Measurements from ENCODE around the gene CCDC30.

Gene CCDC30

DNA sequence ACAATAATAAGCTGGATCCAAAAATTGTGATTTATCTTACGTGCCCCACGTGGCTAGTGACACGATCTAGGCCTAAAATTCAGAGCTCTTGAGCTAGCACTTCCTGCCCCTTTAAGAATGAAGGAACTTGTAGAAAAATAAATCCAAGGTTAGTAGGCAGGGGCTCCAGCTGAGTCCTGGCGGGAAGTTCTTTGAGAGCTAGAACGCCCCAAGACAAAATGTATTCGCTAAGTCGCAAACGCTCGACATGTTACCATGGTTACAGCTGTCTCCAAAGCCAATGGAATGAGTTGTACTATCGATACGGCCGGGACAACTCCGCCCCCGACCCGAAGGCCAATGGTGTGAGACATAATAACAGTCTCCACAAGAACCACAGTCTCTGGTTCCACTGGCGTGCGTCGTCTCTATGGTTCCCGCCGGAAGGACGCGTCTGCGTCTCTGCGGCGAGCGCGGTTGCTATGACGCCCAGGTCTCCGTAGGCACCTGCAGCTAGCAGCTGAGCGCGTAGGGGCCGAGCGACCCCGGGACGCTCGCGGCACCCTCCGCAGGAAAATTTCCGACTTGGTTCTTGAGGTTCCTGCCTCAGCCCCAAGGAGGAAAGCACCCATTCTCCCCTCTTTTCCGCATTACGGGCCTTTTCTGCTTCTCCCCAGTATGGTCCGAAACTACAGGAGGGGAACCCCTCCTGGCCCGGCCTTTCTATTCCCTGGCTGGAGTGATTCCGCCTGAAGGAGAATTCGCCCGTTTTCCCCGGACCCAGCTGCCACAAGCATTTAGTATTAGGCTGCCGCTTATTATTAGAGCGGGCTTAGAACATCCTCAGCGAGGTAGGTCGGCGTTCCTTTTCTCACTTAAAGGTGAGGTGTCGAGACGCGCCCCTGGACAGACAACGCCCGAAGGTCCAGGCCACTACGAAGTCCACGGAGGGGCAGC, at the start of gene CCDC30:
CCDC30 (plus strand) TSS at position 459 of the 936 bp plus-strand sequence. CDS start 17,266 bp downstream, outside the sequence.
- peak; percentile 85 to 95 for DNase-seq (ENCODE audit: low read depth in 2 of 2)

GRCh38 chr1:42414551-42415496, 48.3 kb upstream of the CCDC30 start:
- no peak for DNase-seq (ENCODE audit: low read depth in 2 of 2)

- DNase-seq (ENCODE audit: low read depth in 2 of 2) = no peak
Measured at GRCh38 chr1:42417166-42417565, 45.9 kb upstream of the CCDC30 start.

DNA sequence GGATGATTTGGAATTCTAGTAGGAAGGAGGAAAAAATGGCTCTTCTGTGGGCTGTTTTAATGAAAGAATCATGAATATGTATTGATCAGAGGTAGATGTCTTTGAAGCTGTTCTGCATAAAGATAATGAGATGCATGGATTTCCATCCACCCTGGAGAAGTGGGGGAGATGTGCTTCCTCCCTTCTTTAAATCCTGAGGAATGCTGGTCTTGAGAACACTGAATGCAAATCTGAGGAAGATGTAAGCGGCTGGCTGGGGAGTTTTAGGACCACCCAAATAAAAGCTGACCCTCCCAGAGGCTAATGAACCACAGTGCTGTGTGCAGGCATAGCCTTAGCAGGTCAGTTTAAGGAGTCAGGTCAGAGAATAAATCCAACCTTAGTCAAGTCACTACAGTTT, 44.6 kb upstream of the CCDC30 start:
- no peak for DNase-seq (ENCODE audit: low read depth in 2 of 2)

GRCh38 chr1:42419126-42419821, 43.8 kb upstream of the CCDC30 start:
- DNase-seq (ENCODE audit: low read depth in 2 of 2) = no peak

DNA sequence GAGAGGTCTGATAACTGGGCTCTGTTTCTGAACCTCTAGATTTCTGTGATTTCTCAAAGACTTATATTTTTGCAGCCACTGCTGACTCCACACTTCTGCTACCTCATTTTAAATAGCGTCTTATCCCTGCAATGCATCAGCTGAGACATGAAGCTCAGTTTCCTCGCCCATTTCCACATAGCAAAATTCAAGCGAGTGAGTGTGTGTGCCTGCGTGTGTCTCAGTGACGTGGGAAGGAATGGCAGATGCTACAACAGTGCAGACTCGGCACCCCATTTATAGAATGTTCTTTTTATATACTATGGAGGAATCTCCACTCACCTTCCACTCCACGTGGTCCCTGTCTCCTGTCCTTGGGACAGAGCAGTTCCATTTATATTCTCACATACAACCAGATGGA, 43.0 kb upstream of the CCDC30 start:
- DNase-seq (ENCODE audit: low read depth in 2 of 2) = no peak

GRCh38 chr1:42420911-42421585, 42.0 kb upstream of the CCDC30 start:
- DNase-seq (ENCODE audit: low read depth in 2 of 2) = no peak

DNA sequence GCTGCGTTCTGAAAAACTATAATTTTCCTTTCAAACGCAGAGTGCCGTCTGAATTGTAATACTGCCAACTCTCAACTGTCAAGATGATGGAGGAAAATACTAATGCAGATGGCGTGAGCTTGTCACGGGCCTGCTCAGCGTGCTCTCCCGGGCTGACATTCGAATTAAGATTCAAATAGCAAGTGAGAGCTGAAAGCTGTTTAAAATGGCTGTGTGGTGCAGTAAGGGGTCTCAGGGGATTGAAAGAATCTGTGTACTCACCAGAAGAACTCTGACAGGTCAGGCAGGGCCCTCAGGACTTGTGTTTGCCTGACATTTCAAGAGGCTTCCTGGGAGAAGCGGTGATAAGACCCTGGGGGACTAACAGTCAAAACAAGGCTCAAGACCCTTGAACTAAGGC, 40.3 kb upstream of the CCDC30 start:
- DNase-seq (ENCODE audit: low read depth in 2 of 2) = no peak

DNA sequence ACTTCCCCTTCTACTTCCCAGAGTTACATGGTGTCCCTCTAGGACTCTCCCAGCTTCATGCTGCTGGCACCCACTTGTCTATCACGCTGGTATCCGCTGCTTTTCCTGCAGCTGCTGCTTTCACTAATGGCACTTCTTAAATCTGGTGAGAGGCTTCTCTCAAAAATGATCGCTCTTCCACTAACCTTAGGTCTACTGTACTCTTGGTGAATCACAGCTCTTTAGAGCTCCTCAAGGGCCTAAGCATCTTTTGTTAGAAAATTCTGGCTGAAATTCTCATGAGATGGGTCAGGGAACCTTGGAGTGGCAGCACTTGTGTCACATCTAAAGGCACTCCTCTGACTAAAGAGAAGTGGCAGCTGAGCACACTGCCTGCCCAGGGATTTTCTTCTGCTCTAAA, 39.4 kb upstream of the CCDC30 start:
- DNase-seq (ENCODE audit: low read depth in 2 of 2) = no peak

DNA sequence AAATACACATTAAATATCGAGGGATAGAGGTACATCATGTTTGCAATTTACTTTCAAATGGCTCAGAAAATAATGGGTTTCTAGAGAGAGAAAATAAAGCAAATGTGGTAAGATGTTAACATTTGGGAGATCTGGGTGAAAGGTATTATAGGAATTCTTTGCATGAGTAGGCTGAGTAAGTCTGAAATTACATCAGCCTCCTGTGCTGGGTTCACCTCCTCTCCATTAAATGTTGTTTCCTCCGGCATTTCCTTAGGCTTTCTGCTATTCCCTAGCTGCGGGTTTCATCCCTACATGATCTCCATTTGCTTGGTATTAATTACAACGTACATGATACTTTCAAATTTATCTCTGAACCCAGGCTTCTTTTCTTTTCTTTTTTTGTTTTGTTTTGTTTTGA, 38.9 kb upstream of the CCDC30 start:
- DNase-seq (ENCODE audit: low read depth in 2 of 2) = no peak

DNA sequence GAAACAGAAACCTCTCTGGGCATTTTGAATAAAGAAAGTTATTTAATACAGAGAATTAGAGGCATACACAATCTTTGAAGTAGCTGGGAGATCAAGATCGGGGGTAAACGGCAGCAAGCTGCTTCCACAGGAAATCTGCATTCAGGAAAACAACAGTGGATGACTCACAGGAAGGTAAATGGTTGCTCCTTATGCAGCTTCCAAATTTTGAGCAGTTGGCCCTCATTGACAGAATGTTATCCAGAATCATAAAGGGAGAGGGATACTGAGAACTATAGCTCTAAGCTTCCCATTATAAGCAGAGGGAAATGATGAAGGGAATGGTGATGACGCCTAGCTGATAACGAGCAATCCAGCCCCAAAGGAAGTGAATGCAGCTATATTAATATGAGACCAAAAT, 35.8 kb upstream of the CCDC30 start:
- DNase-seq (ENCODE audit: low read depth in 2 of 2) = no peak

DNA sequence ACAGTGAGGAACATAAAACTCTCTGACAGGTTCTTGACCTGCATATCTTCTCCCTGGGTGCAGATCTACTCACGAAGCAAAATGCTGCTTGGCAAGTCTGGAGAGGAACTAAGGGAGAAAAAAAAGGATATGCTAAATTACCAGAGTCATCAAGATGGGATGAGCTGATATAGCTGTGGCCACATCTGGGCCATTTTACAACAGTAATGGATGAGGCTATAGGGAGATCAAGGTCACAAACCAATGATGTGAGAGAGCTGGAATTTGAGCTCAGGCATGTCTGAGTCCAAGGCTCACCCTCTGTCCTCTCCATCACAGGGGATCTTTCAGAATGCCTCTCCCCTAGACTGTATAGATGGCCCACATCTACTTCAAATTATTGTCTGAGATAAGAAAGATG, 33.5 kb upstream of the CCDC30 start:
- DNase-seq (ENCODE audit: low read depth in 2 of 2) = no peak

- DNase-seq (ENCODE audit: low read depth in 2 of 2) = no peak
Measured at GRCh38 chr1:42430286-42431135, 32.6 kb upstream of the CCDC30 start.

GRCh38 chr1:42431514-42431913, 31.6 kb upstream of the CCDC30 start:
- DNase-seq (ENCODE audit: low read depth in 2 of 2) = no peak

GRCh38 chr1:42432714-42433113, 30.4 kb upstream of the CCDC30 start:
- no peak for DNase-seq (ENCODE audit: low read depth in 2 of 2)

GRCh38 chr1:42433369-42433768, 29.7 kb upstream of the CCDC30 start:
- DNase-seq (ENCODE audit: low read depth in 2 of 2) = no peak

DNA sequence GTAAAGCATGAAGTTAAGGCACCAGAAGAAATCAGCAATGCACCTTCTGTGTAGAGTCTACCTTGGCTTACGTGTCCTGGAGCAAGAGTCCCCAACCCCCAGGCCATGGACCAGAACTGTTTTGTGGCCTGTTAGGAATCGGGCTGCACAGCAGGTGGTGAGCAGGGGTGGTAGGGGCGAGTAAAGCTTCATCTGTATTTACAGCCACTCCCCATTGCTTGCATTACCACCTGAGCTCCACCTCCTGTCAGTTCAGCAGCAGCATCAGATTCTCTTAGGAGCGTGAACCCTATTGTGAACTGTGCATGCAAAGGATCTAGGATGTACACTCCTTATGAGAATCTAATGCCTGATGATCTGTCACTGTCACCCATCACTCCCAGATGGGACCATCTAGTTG, 28.7 kb upstream of the CCDC30 start:
- DNase-seq (ENCODE audit: low read depth in 2 of 2) = no peak

DNA sequence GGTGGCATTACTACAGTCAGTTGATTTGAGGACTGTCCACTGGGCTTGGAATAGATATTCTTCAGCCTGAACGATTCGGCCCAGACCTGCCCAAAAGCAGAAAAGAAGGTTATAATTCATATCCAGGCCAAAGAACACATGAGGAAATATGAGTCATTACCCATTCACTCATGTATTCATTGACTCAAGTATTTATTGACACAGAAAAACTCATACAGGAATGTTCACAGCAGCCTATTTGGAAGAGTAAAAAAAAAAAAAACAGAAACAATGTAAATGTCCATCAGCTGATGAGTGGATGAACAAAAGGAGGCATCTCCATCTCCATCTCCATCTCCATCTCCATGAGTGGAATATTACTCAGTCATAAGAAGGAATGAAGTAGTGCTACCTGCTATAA, 23.1 kb upstream of the CCDC30 start:
- no peak for DNase-seq (ENCODE audit: low read depth in 2 of 2)

- DNase-seq (ENCODE audit: low read depth in 2 of 2) = no peak
Measured at GRCh38 chr1:42442662-42443061, 20.4 kb upstream of the CCDC30 start.

- no peak for DNase-seq (ENCODE audit: low read depth in 2 of 2)
Measured at GRCh38 chr1:42449256-42449655, 13.8 kb upstream of the CCDC30 start.
